GM12872 (cell line): Measurements from ENCODE around the gene GSTT2.
"Not testable (repeated sequence)": the region's sequence is repeated elsewhere in the genome, so short reads cannot be mapped to it uniquely, and the experiment has no call there.

ENCODE experiments used
- CTCF ChIP-seq: IDR thresholded peaks from 3 replicates; pipeline ENCODE4 v1.5.1; 2011; ENCODE audit warnings: low read depth, mild to moderate bottlenecking, low read length, moderate library complexity; ENCODE audit not compliant: insufficient read depth

GSTT2 gene

GRCh38 chr22:23979557-23980240, at the start of gene GSTT2:
Gene GSTT2 (plus strand): TSS chr22:23980134.
- TF ChIP-seq CTCF = not testable (repeated sequence)

- no peak for TF ChIP-seq CTCF
Measured at GRCh38 chr22:23938328-23939016, 41.5 kb upstream of the GSTT2 start.

- TF ChIP-seq CTCF = no peak
Measured at GRCh38 chr22:23939017-23939357, 40.9 kb upstream of the GSTT2 start.

GRCh38 chr22:23956301-23956900, 23.5 kb upstream of the GSTT2 start:
- TF ChIP-seq CTCF = peak; percentile 89

GRCh38 chr22:23961084-23961771, 18.7 kb upstream of the GSTT2 start, which contains the start of gene GSTT2B:
Gene GSTT2B (minus strand): TSS chr22:23961195. CDS start chr22:23961131, 64 bp downstream.
- not testable (repeated sequence) for TF ChIP-seq CTCF

GRCh38 chr22:23966568-23966967, 13.4 kb upstream of the GSTT2 start, which contains the start of gene DDTL:
Gene DDTL (plus strand): TSS chr22:23966888. CDS start chr22:23966915, 27 bp downstream.
- TF ChIP-seq CTCF = not testable (repeated sequence)

GRCh38 chr22:23969071-23969470, 10.9 kb upstream of the GSTT2 start:
- no peak for TF ChIP-seq CTCF
